NOMO-1 treated with DMSO at 0.1 percent for 48 hours (cell line): ENCODE results near the gene GLRX.
"Not testable (repeated sequence)": the region's sequence is repeated elsewhere in the genome, so short reads cannot be mapped to it uniquely, and the experiment has no call there.

ENCODE experiments used
- DNase-seq: peaks from one replicate; lab custom pipeline; 2025; ENCODE audit not compliant: unreplicated experiment; lab: John Stamatoyannopoulos, UW

Gene GLRX

GRCh38 chr5:95827892-95828246, 5.3 kb upstream of the GLRX start:
- no peak for DNase-seq

- no peak for DNase-seq
Observed at GRCh38 chr5:95826949-95827891, 4.7 kb upstream of the GLRX start.

GRCh38 chr5:95825495-95825894, 3.0 kb upstream of the GLRX start:
- DNase-seq, result no peak

GRCh38 chr5:95824747-95825146, 2.2 kb upstream of the GLRX start:
- DNase-seq, result no peak

GRCh38 chr5:95823738-95824609, 1.4 kb upstream of the GLRX start:
- DNase-seq, result peak; percentile 79

GRCh38 chr5:95823218-95823737, 752 bp upstream of the GLRX start:
- peak; percentile 51 for DNase-seq

GRCh38 chr5:95822043-95822541, 434 bp downstream of the GLRX start:
- DNase-seq, result peak; percentile 29

GRCh38 chr5:95821110-95822021, 1.2 kb downstream of the GLRX start:
- DNase-seq, result no peak

GRCh38 chr5:95818181-95819147, 4.1 kb downstream of the GLRX start:
- peak; percentile 99 for DNase-seq

- no peak for DNase-seq
Observed at GRCh38 chr5:95817430-95817829, 5.1 kb downstream of the GLRX start.

GRCh38 chr5:95816776-95817175, 5.8 kb downstream of the GLRX start:
- no peak for DNase-seq

- no peak for DNase-seq
Observed at GRCh38 chr5:95816341-95816740, 6.2 kb downstream of the GLRX start.

- DNase-seq, result no peak
Observed at GRCh38 chr5:95815155-95815729, 7.3 kb downstream of the GLRX start.

- not testable (repeated sequence) for DNase-seq
Observed at GRCh38 chr5:95813035-95813434, 9.5 kb downstream of the GLRX start.

GRCh38 chr5:95812074-95812471, 10.5 kb downstream of the GLRX start:
- DNase-seq, result no peak

GRCh38 chr5:95811461-95812073, 11.0 kb downstream of the GLRX start:
- DNase-seq, result not testable (repeated sequence)

- DNase-seq, result not testable (repeated sequence)
Observed at GRCh38 chr5:95811126-95811423, 11.5 kb downstream of the GLRX start.

- no peak for DNase-seq
Observed at GRCh38 chr5:95810305-95811125, 12.0 kb downstream of the GLRX start.
